Testis (tissue), 3 donors: ENCODE results near the gene MYB. TPM values are rescaled to one million over a fixed set of nuclear protein-coding genes. Genes with fewer than 3 reads are reported as not detected.

Experiments used
- DNase-seq: peaks from one replicate; pipeline ENCODE4 v3.0.0-alpha.2; 2019
- H3K27ac ChIP-seq, 2 donors: fragments of 200-600 bp; sonication (generic); one replicate each; pipeline ENCODE4 v1.5.1; 2019
- H3K27me3 ChIP-seq: fragments of 200-600 bp; sonication (generic); one replicate; pipeline ENCODE4 v1.5.1; 2019
- H3K36me3 ChIP-seq: fragments of 200-600 bp; sonication (generic); one replicate; pipeline ENCODE4 v1.5.1; 2017; ENCODE audit warnings: low read depth; ENCODE audit errors: missing control alignments
- H3K4me1 ChIP-seq: fragments of 200-600 bp; sonication (generic); one replicate; pipeline ENCODE4 v1.5.1; 2019
- H3K4me3 ChIP-seq, 2 donors: fragments of 200-600 bp; sonication (generic); one replicate each; pipeline ENCODE4 v1.5.1; 2017 to 2019
- H3K9me3 ChIP-seq: fragments of 200-600 bp; sonication (generic); one replicate; pipeline ENCODE4 v1.5.1; 2017
- POLR2A ChIP-seq: fragments of 450-650 bp; IDR thresholded peaks from one replicate; pipeline ENCODE4 v1.6.1; 2017; ENCODE audit warnings: antibody characterized with exemption, mild to moderate bottlenecking, moderate library complexity
- WGBS, 2 donors: methylation state at CpG; one replicate each; pipeline ENCODE4 v1.1.5; 2018; 5-methylcytosine and 5-hydroxymethylcytosine counted together
- intact Hi-C: fragments of 100-400 bp; cut with DNase I; formaldehyde crosslinking; loops from one replicate; pipeline ENCODE4 v1.15.1; 2023; ENCODE audit warnings: low total_unique reads
- polyA plus RNA-seq: library from polyadenylated mRNA; stranded (reverse); fragments of 350-450 nt; fragmentation: Illumina TruSeq; extraction: RNeasy Lipid Tissue Mini Kit (QIAGEN cat#74804); gene quantifications from one replicate; pipeline ENCODE4 v1.2.3, GENCODE V29; 2014; ENCODE audit warnings: low read depth, low replicate concordance; ENCODE audit not compliant: insufficient read depth
- total RNA-seq, 2 donors: library from RNA; depleted of rRNA; stranded (reverse); fragments of >200 nt; gene quantifications; one replicate each; pipeline ENCODE4 v1.2.3, GENCODE V29; 2016
- TF ChIP-seq, protein P1 (sequence below), 3 experiments: fragments of 450-650 bp in 2 of 3; fragments of 200-600 bp in 1 of 3; sonication (generic) in 1 of 3; IDR thresholded peaks; one replicate each; pipeline ENCODE4 v1.5.1; 2016 to 2019; ENCODE audit warnings: antibody characterized with exemption in 3 of 3, mild to moderate bottlenecking in 2 of 3, moderate library complexity in 1 of 3

The MYB gene
- total and polyA plus RNA-seq, 3 donors from 2014 or later = 1.5 to 3.7 (median 1.8) TPM

DNA sequence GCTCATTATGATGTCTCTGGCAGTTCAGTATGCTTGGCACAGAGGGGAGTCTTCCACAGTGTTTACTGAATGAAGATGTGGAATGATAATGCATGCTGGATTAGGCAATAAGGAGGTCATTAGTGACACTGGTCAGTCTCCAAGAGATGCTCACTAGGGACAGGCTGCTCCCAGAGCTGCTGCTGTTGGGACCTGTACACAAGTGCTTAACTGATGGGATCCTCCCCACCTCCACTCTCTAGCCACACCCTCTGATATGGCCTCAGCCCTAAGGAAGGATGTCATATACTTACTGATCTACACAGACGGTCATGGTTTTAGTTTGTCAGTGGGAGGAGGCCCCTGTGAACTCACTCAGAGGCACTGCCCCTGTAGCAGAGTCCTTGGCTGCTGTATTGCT is 73.4 kb downstream of the MYB start:
- H3K27me3 ChIP-seq = no peaks in the 10 kb centered on the region
- TF ChIP-seq, protein P1, sequence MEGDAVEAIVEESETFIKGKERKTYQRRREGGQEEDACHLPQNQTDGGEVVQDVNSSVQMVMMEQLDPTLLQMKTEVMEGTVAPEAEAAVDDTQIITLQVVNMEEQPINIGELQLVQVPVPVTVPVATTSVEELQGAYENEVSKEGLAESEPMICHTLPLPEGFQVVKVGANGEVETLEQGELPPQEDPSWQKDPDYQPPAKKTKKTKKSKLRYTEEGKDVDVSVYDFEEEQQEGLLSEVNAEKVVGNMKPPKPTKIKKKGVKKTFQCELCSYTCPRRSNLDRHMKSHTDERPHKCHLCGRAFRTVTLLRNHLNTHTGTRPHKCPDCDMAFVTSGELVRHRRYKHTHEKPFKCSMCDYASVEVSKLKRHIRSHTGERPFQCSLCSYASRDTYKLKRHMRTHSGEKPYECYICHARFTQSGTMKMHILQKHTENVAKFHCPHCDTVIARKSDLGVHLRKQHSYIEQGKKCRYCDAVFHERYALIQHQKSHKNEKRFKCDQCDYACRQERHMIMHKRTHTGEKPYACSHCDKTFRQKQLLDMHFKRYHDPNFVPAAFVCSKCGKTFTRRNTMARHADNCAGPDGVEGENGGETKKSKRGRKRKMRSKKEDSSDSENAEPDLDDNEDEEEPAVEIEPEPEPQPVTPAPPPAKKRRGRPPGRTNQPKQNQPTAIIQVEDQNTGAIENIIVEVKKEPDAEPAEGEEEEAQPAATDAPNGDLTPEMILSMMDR (IDR thresholded peaks at IDR 0.05) = no peak
- TF ChIP-seq POLR2A = no peak
- no peak for DNase-seq
- WGBS, 2 donors = 56 to 70% methylated on average over 1 of the region's 1 CpG
- no peak overlapping the region for H3K27ac ChIP-seq
- no peaks in the 10 kb centered on the region for H3K9me3 ChIP-seq
- intact Hi-C loops = no loop called here
- no peak overlapping the region for H3K4me3 ChIP-seq
- no peaks in the 10 kb centered on the region for H3K36me3 ChIP-seq
- no peaks in the 10 kb centered on the region for H3K4me1 ChIP-seq

DNA sequence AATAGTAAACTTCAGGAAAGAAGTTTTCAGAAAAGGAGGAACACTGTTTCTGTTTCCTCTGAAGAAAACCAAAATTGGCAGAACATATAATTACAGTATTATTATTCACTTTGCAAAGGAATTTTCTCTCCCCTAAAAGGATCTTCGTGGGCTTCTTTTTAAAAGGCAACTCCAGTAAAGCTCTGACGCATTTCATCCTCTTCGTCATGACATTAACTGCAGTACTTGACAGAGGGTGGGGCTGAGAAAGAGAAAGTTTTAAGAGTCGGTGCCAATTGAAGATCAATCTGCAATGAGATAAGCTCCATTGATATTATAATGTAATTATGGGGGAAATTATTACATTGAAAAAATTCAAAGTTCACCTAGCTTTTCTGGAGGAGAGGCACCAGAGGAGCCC is 75.8 kb downstream of the MYB start:
- WGBS, 2 donors = 71 to 77% methylated on average over 4 of the region's 4 CpGs

DNA sequence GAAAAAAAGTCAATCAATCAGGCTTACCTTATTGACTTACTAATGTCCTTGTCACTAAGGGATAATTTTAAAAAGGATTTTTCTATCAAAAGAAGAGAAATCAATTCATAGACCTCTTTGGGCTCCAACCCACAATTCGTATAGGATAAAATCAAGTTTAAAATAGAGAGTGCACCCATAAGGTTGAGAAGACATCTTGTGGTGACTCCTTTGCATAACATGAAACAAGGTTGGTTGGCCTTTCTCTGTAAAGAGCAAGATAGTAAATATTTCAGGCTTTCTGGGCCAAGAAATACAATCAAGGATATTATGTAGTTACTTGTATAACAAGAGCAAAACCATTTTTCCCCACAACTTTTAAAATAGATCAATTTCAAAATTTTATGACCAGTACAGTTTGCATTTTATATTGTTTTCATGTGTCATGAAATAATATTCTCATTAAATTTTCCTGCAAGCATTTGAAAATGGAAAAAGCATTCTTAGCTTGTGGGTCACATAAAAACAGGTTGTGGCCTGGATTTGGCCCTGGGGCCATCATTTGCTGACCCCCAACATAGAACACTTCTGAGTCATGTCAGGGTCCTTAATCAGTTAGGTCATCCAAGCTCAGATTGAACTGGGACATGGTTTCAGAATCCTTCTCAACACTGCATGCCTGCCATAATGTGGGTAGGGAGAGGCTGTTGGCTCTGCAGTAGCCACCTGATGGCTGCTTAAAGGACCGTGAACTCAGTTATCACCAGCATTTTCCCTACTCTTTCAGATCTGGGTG is 76.7 kb downstream of the MYB start:
- 83 to 93% methylated on average over 2 of the region's 2 CpGs for WGBS, 2 donors
- H3K4me1 ChIP-seq = no peaks in the 10 kb centered on the region
- no peaks in the 10 kb centered on the region for H3K36me3 ChIP-seq
- no peak overlapping the region for H3K27ac ChIP-seq
- H3K9me3 ChIP-seq = no peaks in the 10 kb centered on the region
- TF ChIP-seq POLR2A = no peak
- TF ChIP-seq, protein P1 (IDR thresholded peaks at IDR 0.05) = no peak
- no peak overlapping the region for H3K4me3 ChIP-seq
- intact Hi-C loops = no loop called here
- no peak for DNase-seq
- H3K27me3 ChIP-seq = no peaks in the 10 kb centered on the region

More for the DNA sequence above, 75.8 kb downstream of the MYB start:
- H3K4me1 ChIP-seq = no peaks in the 10 kb centered on the region
- DNase-seq = no peak
- no peaks in the 10 kb centered on the region for H3K36me3 ChIP-seq
- no peaks in the 10 kb centered on the region for H3K27me3 ChIP-seq
- H3K4me3 ChIP-seq = no peak overlapping the region
- TF ChIP-seq, protein P1 (IDR thresholded peaks at IDR 0.05) = no peak
- TF ChIP-seq POLR2A = no peak
- intact Hi-C loops = no loop called here
- no peaks in the 10 kb centered on the region for H3K9me3 ChIP-seq
- no peak overlapping the region for H3K27ac ChIP-seq

DNA sequence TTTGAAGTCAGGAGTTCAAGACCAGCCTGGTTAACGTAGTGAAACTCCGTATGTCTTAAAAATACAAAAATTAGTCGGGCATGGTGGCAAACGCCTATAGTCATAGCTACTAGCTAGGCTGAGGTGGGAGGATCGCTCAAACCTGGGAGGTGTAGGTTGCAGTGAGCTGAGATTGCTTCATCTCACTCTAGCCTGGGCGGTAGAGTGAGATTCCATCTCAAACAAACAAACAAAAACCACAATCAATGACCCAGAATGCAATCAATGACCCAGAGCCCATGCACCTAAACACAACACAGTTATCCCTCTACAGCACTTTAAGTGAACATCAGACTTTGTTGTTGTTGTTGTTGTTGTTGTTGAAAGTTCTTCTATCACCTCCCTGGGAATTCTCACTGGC is 77.9 kb downstream of the MYB start:
- Histone ChIP-seq H3K9me3 (no peaks in the 10 kb centered on the region), H3K27ac (no peak overlapping the region), H3K4me1 (no peaks in the 10 kb centered on the region), H3K27me3 (no peaks in the 10 kb centered on the region), H3K4me3 (no peak overlapping the region), H3K36me3 (no peaks in the 10 kb centered on the region)
- DNase-seq = no peak
- intact Hi-C loops = no loop called here
- no peak for TF ChIP-seq POLR2A
- TF ChIP-seq, protein P1 (IDR thresholded peaks at IDR 0.05) = no peak
- 74 to 79% methylated on average over 6 of the region's 6 CpGs for WGBS, 2 donors

DNA sequence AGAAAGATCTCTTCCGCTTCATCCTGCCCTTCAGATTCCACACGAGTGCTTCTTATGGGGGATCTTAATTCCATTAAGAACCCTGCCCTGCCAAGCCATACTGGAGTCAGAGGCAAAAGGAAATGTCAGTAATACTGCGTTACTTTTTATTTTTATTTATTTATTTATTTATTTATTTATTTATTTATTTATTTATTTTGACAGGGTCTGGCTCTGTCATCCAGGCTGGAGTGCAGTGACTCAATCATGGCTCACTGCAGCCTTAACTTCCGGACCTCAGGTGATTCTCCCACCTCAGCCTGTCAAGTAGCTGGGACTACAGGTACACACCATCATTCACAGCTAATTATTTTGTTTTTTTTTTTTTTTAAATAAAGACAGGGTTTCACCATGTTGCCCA is 79.5 kb downstream of the MYB start:
- no peak for DNase-seq
- Histone ChIP-seq H3K36me3 (no peaks in the 10 kb centered on the region), H3K9me3 (no peaks in the 10 kb centered on the region), H3K4me3 (no peak overlapping the region), H3K4me1 (no peaks in the 10 kb centered on the region), H3K27me3 (no peaks in the 10 kb centered on the region), H3K27ac (no peak overlapping the region)
- TF ChIP-seq, protein P1 (IDR thresholded peaks at IDR 0.05) = no peak
- no peak for TF ChIP-seq POLR2A
- 91 to 95% methylated on average over 4 of the region's 4 CpGs for WGBS, 2 donors
- intact Hi-C loops = no loop called here
